Heart left ventricle (tissue), 16 donors: ENCODE data around the gene NACC2. TPM values are rescaled to one million over a fixed set of nuclear protein-coding genes. Genes with fewer than 3 reads are reported as not detected.

Experiments used
- ATAC-seq, 4 donors: fragments of 200-7000 bp; cut with Tn5 transposase; one replicate each; pipeline ENCODE4 v1.9.1; 2020 to 2022; ENCODE audit warnings: moderate library complexity in 4 of 4, mild to moderate bottlenecking in 3 of 4, moderate number of reproducible peaks in 1 of 4
- DNase-seq, 5 donors: peaks; one replicate each; pipeline ENCODE4 v3.0.0-alpha.2; 2020
- H3K27ac ChIP-seq, 12 donors: fragments of 200-600 bp; sonication (generic) in 4 of 12; one replicate each; pipeline versions ENCODE4 v1.5.0 to v1.8.0; 2016 to 2022; ENCODE audit warnings: mild to moderate bottlenecking in 2 of 12
- H3K27me3 ChIP-seq, 9 donors: fragments of 200-600 bp; sonication (generic) in 2 of 9; one replicate each; pipeline versions ENCODE4 v1.5.1 to v1.8.0; 2016 to 2022; ENCODE audit warnings: mild to moderate bottlenecking in 3 of 9
- H3K36me3 ChIP-seq, 9 donors: fragments of 200-600 bp; sonication (generic) in 2 of 9; one replicate each; pipeline versions ENCODE4 v1.5.0 to v1.8.0; 2018 to 2022; ENCODE audit warnings: mild to moderate bottlenecking in 2 of 9
- H3K4me1 ChIP-seq, 12 donors: fragments of 200-600 bp; sonication (generic) in 4 of 12; one replicate each; pipeline versions ENCODE4 v1.5.0 to v1.8.0; 2016 to 2022; ENCODE audit warnings: mild to moderate bottlenecking in 3 of 12
- H3K4me3 ChIP-seq, 12 donors: fragments of 200-600 bp; sonication (generic) in 4 of 12; one replicate each; pipeline versions ENCODE4 v1.5.0 to v1.8.0; 2017 to 2022; ENCODE audit warnings: mild to moderate bottlenecking in 9 of 12, moderate library complexity in 4 of 12
- H3K9me3 ChIP-seq, 12 donors: fragments of 200-600 bp; sonication (generic) in 4 of 12; one replicate each; pipeline versions ENCODE4 v1.5.0 to v1.8.0; 2016 to 2022; ENCODE audit warnings: mild to moderate bottlenecking in 1 of 12
- CTCF ChIP-seq, 12 donors: fragments of 200-600 bp; sonication (generic) in 4 of 12; IDR thresholded peaks; one replicate each; pipeline versions ENCODE4 v1.5.0 to v1.8.0; 2018 to 2022; ENCODE audit warnings: antibody characterized with exemption in 12 of 12, mild to moderate bottlenecking in 5 of 12
- POLR2A ChIP-seq, 2 donors: fragments of 450-650 bp; IDR thresholded peaks; one replicate each; pipeline ENCODE4 v1.6.1; 2017; ENCODE audit warnings: antibody characterized with exemption in 2 of 2, mild to moderate bottlenecking in 2 of 2, moderate library complexity in 2 of 2
- WGBS, 4 donors: extraction: QIAGEN DNeasy Blood & Tissue Kit in 2 of 4; methylation state at CpG; one replicate each; pipeline versions ENCODE4 v1.1.5 to v1.1.7; 2013 to 2018; 5-methylcytosine and 5-hydroxymethylcytosine counted together
- intact Hi-C, 10 donors: fragments of 100-400 bp; cut with DNase I; formaldehyde crosslinking; loops; one replicate each; pipeline versions ENCODE4 v1.11.1 to v1.14.2; 2022
- polyA plus RNA-seq, 2 donors: library from polyadenylated mRNA; stranded (reverse); fragments of 200-250 nt; gene quantifications; one replicate each; pipeline ENCODE4 v1.2.3, GENCODE V29; 2013
- total RNA-seq, 9 donors: library from RNA; depleted of rRNA in 2 of 9; stranded (reverse); fragments of >200 nt in 2 of 9; fragmentation: NEBNext Ultra II Directional in 3 of 9; extraction: Animal tissue kit (Norgen Biotek cat#: 25700) in 3 of 9; gene quantifications; one replicate each; pipeline versions ENCODE4 v1.1.0 to v1.2.4, GENCODE V29; 2016 to 2023
- donor health status: ischemic (EF 13 %, LVEDD 7.1; RV severe dilation, severe dysfunction).
- donor health status: healthy with polysubstance abuse.
- donor health status: DM: no; HTN: yes; CAD: no.
- donor health status: DM: no; HTN: no; CAD: no.
- donor health status: ischemic (EF 25% LVEDD 6.9; RV normal size, moderate dysfunction).
- donor health status: ischemic (EF 25% LVEDD 5.7; RV mildly dilated, moderate dysfunction).
- donor health status: healthy.
- donor health status: DM: yes; HTN: yes; CAD: no.
- donor health status: ischemic (EF 35%, LVEDD 5.7; RV mildly dilated, moderate dysfunction).
- donor health status: nonischemic (EF 11% LVEDD 7.7; RV severe dilation, severe dysfunction).
- donor health status: DM: yes; HTN: yes; CAD: no.
- donor health status: PGD.
- donor health status: ischemic (EF 29% LVEDD 5.4; RV normal size, mild dysfunction).
- donor health status: nonischemic (EF 23%, LVEDD 6.1; RV moderate dilation, normal function).

The NACC2 gene
- total and polyA plus RNA-seq, 11 donors: 17.9 to 66.5 (median 47.4) TPM

- ATAC-seq (no peak), DNase-seq (no peak)
- WGBS, 4 donors: 60 to 83% (median 66%) methylated on average over 11 of the region's 11 CpGs
- peaks cover 0 to 19% (median 13%) of the 10 kb centered on the region in 9 donors for H3K36me3 ChIP-seq
- no peak for TF ChIP-seq CTCF (IDR thresholded peaks at IDR 0.05)
- H3K27me3 ChIP-seq: no peaks in the 10 kb centered on the region
- no peaks in the 10 kb centered on the region for H3K9me3 ChIP-seq
- peak overlapping the region in 10 of 12 donors; percentile 75 to 99 (median 90) for H3K4me3 ChIP-seq
- intact Hi-C loops: loop anchor here in 9 of 10 donors (2.0 to 10.0 kb wide), 14 partner anchors 25 to 518 kb away; partner anchors contain the start of genes KCNT1 (in 3 of the 9) and NACC2 (in 2 of the 9)
- peaks cover 3 to 41% (median 27%) of the 10 kb centered on the region in 12 donors for H3K4me1 ChIP-seq
- H3K27ac ChIP-seq: peak overlapping the region; percentile 89 to 100 (median 97)
Measured at GRCh38 chr9:136119883-136120393, 24.8 kb upstream of the NACC2 start.

- Histone ChIP-seq H3K27ac (peak overlapping the region; percentile 89 to 100 (median 97)), H3K9me3 (no peaks in the 10 kb centered on the region), H3K4me1 (peaks cover 3 to 41% (median 27%) of the 10 kb centered on the region in 12 donors), H3K27me3 (no peaks in the 10 kb centered on the region), H3K4me3 (peak overlapping the region; percentile 75 to 99 (median 90)), H3K36me3 (peaks cover 0 to 25% (median 17%) of the 10 kb centered on the region in 9 donors)
- intact Hi-C loops: loop anchor here in 3 of 10 donors (2.0 to 5.0 kb wide), 3 partner anchors 24 to 67 kb away; partner anchors contain the start of gene NACC2 (in 2 of the 3)
- DNase-seq: peak in 2 of 5 donors; percentile 61 to 65
- WGBS, 4 donors: 2 to 10% (median 3%) methylated on average over 21 to 64 of the region's 64 CpGs
- TF ChIP-seq CTCF (IDR thresholded peaks at IDR 0.05) (peak in 2 of 12 donors; percentile 1 to 4), POLR2A (IDR thresholded peaks at IDR 0.05) (no peak)
- peak in 2 of 4 donors; percentile 0 to 41 for ATAC-seq
Measured at GRCh38 chr9:136119061-136119882, 24.2 kb upstream of the NACC2 start.

GRCh38 chr9:136118320-136119060, 23.4 kb upstream of the NACC2 start, which contains the start of gene TMEM250:
TSS of gene TMEM250 (minus strand) at chr9:136118875. CDS start at chr9:136116900, 1,975 bp downstream.
- peak within 1 kb of the TSS; percentile 89 to 100 (median 97) for H3K27ac ChIP-seq
- peak; percentile 90 to 93 (median 91) for ATAC-seq
- intact Hi-C loops: loop anchor here in 3 of 10 donors (2.0 to 5.0 kb wide), 3 partner anchors 24 to 66 kb away; partner anchors contain the start of gene NACC2 (in 2 of the 3)
- TF ChIP-seq POLR2A (IDR thresholded peaks at IDR 0.05) (peak in 1 of 2 donors; percentile 89), CTCF (IDR thresholded peaks at IDR 0.05) (peak in 6 of 12 donors; percentile 5 to 26 (median 15))
- peak within 1 kb of the TSS; percentile 75 to 99 (median 90) for H3K4me3 ChIP-seq
- H3K4me1 ChIP-seq: peaks cover 3 to 41% (median 27%) of the 10 kb centered on the region in 12 donors
- H3K36me3 ChIP-seq: peaks cover 0 to 27% (median 19%) of the 10 kb centered on the region in 9 donors
- DNase-seq: peak; percentile 97 to 99 (median 98)
- no peaks in the 10 kb centered on the region for H3K27me3 ChIP-seq
- no peaks in the 10 kb centered on the region for H3K9me3 ChIP-seq
- WGBS, 4 donors: 0 to 1% (median 0%) methylated on average over 36 to 112 of the region's 112 CpGs
